Lung (tissue), 12 donors: ENCODE results near the gene PACRG. TPM values are rescaled to one million over a fixed set of nuclear protein-coding genes. Genes with fewer than 3 reads are reported as not detected.

Experiments
- ATAC-seq: fragments of 200-7000 bp; cut with Tn5 transposase; one replicate; pipeline ENCODE4 v1.9.1; 2020; ENCODE audit warnings: moderate number of reproducible peaks; ENCODE audit not compliant: insufficient read depth, low FRiP score
- DNase-seq, 3 donors: peaks; one replicate each; pipeline ENCODE4 v3.0.0-alpha.2; 2013 to 2017
- H3K27ac ChIP-seq, 2 donors: one replicate each; pipeline ENCODE4 v1.5.1; 2013; ENCODE audit warnings: mild to moderate bottlenecking in 2 of 2, moderate library complexity in 2 of 2, control low read depth in 1 of 2, inconsistent platforms in 1 of 2, low read depth in 1 of 2, low read length in 1 of 2
- H3K27me3 ChIP-seq, 3 donors: one replicate each; pipeline ENCODE4 v1.5.1; 2013; ENCODE audit warnings: low read length in 2 of 3; ENCODE audit not compliant: control insufficient read depth in 3 of 3, insufficient read depth in 3 of 3
- H3K36me3 ChIP-seq, 4 donors: one replicate each; pipeline ENCODE4 v1.5.1; 2013; ENCODE audit warnings: low read length in 4 of 4, mild to moderate bottlenecking in 1 of 4, moderate library complexity in 1 of 4; ENCODE audit not compliant: control insufficient read depth in 4 of 4, insufficient read depth in 4 of 4
- H3K4me1 ChIP-seq, 5 donors: one replicate each; pipeline ENCODE4 v1.5.1; 2013; ENCODE audit warnings: low read length in 5 of 5, mild to moderate bottlenecking in 2 of 5, moderate library complexity in 1 of 5; ENCODE audit not compliant: control insufficient read depth in 5 of 5, insufficient read depth in 5 of 5
- H3K4me3 ChIP-seq: one replicate; pipeline ENCODE4 v1.5.1; 2013; ENCODE audit warnings: mild to moderate bottlenecking, control low read depth, moderate library complexity
- H3K9ac ChIP-seq, 2 donors: one replicate each; pipeline ENCODE4 v1.5.1; 2013; ENCODE audit warnings: low read length in 2 of 2, control low read depth in 1 of 2; ENCODE audit not compliant: insufficient read depth in 1 of 2
- H3K9me3 ChIP-seq, 4 donors: one replicate each; pipeline ENCODE4 v1.5.1; 2013; ENCODE audit warnings: low read length in 3 of 4, mild to moderate bottlenecking in 1 of 4, moderate library complexity in 1 of 4; ENCODE audit not compliant: control insufficient read depth in 4 of 4, insufficient read depth in 3 of 4
- WGBS, 2 donors: extraction: QIAGEN DNeasy Blood & Tissue Kit; methylation state at CpG; one replicate each; pipeline ENCODE4 v1.1.7; 2013; 5-methylcytosine and 5-hydroxymethylcytosine counted together
- polyA plus RNA-seq, 2 donors: library from polyadenylated mRNA; stranded (reverse); fragments of 200-250 nt; gene quantifications; one replicate each; pipeline ENCODE4 v1.2.1, GENCODE V29; 2013
- total RNA-seq, 2 donors: library from RNA; depleted of rRNA in 1 of 2; stranded (reverse); fragments of >200 nt in 1 of 2; gene quantifications; one replicate each; pipeline ENCODE4 v1.2.1, GENCODE V29; 2014 to 2021
- TF ChIP-seq, protein P1 (sequence below): IDR thresholded peaks from 2 replicates; pipeline ENCODE4 v1.5.1; 2012; ENCODE audit warnings: mild to moderate bottlenecking; ENCODE audit errors: control extremely low read depth, extremely low read depth
- donor health status: control.
- donor health status: control.
- donor health status: Bipolar disorder and iron deficiency.
- donor health status: healthy.
- donor health status: DM: yes; HTN: yes; CAD: no.

Gene PACRG
- total and polyA plus RNA-seq, 4 donors: 3.8 to 26.6 (median 7.4) TPM

GRCh38 chr6:163118941-163119340, 391.2 kb downstream of the PACRG start:
- Histone ChIP-seq H3K36me3 (no peaks in the 10 kb centered on the region), H3K9ac (no peak overlapping the region), H3K27me3 (no peaks in the 10 kb centered on the region), H3K4me3 (no peak overlapping the region), H3K27ac (no peak overlapping the region), H3K4me1 (no peaks in the 10 kb centered on the region), H3K9me3 (no peaks in the 10 kb centered on the region)
- WGBS, 2 donors: 87 to 89% methylated on average over 6 of the region's 6 CpGs
- ATAC-seq: no peak
- DNase-seq: no peak
- TF ChIP-seq, protein P1, sequence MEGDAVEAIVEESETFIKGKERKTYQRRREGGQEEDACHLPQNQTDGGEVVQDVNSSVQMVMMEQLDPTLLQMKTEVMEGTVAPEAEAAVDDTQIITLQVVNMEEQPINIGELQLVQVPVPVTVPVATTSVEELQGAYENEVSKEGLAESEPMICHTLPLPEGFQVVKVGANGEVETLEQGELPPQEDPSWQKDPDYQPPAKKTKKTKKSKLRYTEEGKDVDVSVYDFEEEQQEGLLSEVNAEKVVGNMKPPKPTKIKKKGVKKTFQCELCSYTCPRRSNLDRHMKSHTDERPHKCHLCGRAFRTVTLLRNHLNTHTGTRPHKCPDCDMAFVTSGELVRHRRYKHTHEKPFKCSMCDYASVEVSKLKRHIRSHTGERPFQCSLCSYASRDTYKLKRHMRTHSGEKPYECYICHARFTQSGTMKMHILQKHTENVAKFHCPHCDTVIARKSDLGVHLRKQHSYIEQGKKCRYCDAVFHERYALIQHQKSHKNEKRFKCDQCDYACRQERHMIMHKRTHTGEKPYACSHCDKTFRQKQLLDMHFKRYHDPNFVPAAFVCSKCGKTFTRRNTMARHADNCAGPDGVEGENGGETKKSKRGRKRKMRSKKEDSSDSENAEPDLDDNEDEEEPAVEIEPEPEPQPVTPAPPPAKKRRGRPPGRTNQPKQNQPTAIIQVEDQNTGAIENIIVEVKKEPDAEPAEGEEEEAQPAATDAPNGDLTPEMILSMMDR: no peak

DNA sequence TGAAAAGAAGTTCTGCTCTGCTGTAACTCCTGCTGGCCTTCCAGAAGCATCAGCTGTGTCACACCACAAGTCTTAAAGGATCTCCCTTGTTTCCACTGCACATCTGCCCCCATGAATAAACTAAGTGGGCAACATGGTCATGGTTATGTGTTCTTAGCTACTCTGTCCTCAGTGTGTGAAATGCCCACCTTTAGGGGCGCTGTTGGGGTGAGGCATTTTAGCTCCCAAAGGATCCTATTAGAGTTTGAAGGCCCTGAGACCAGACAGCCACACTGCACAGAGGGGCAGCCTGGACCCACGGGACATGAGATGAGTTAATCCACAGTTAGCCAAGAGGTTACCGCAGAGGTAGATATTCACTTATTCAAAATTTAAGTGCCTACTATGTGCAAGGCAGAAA, 392.4 kb downstream of the PACRG start:
- ATAC-seq: no peak
- no peaks in the 10 kb centered on the region for H3K9me3 ChIP-seq
- no peak overlapping the region for H3K4me3 ChIP-seq
- 87 to 93% methylated on average over 3 of the region's 3 CpGs for WGBS, 2 donors
- H3K27ac ChIP-seq: no peak overlapping the region
- TF ChIP-seq, protein P1: no peak
- no peaks in the 10 kb centered on the region for H3K27me3 ChIP-seq
- no peaks in the 10 kb centered on the region for H3K36me3 ChIP-seq
- no peak overlapping the region for H3K9ac ChIP-seq
- H3K4me1 ChIP-seq: no peaks in the 10 kb centered on the region
- no peak for DNase-seq

- Histone ChIP-seq H3K27me3 (no peaks in the 10 kb centered on the region), H3K36me3 (no peaks in the 10 kb centered on the region), H3K9ac (no peak overlapping the region), H3K27ac (no peak overlapping the region), H3K9me3 (no peaks in the 10 kb centered on the region), H3K4me3 (no peak overlapping the region), H3K4me1 (no peaks in the 10 kb centered on the region)
- no peak for ATAC-seq
- TF ChIP-seq, protein P1: no peak
- no peak for DNase-seq
- WGBS, 2 donors: 85 to 89% methylated on average over 5 of the region's 5 CpGs
These were observed 393.5 kb downstream of the PACRG start for GRCh38 chr6:163121270-163121669.

DNA sequence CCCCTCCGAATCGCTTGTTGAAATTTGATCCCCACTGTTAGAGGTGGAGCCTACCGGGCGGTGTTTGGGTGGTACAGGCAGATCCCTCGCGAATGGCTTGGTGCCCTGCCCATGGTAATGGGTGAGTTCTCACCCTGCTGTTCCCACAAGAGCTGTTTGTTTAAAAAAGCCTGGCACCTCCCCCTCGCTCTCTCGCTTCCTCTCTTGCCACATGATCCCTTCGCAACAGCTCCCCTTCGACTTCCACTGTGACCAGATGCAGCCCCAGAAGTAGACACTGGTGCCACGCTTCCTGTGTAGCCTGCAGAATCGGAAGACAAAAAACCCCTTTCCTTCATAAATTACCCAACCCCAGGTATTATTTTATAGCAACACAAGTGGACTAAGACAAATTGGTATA, 394.6 kb downstream of the PACRG start:
- Histone ChIP-seq H3K27me3 (no peaks in the 10 kb centered on the region), H3K4me1 (peaks cover 0 to 3% (median 0%) of the 10 kb centered on the region in 5 donors), H3K27ac (no peak overlapping the region), H3K9ac (no peak overlapping the region), H3K36me3 (no peaks in the 10 kb centered on the region), H3K9me3 (no peaks in the 10 kb centered on the region), H3K4me3 (no peak overlapping the region)
- WGBS, 2 donors: 84 to 89% methylated on average over 12 of the region's 12 CpGs
- TF ChIP-seq, protein P1: no peak
- ATAC-seq: no peak
- no peak for DNase-seq
